Measurements from ENCODE around the gene TBX4.
"Not testable (repeated sequence)": the region's sequence is repeated elsewhere in the genome, so short reads cannot be mapped to it uniquely, and the experiment has no call there.

Gene TBX4

GRCh38 chr17:61484174-61484573, 32.0 kb downstream of the TBX4 start:
- no peak for DNase-seq (ENCODE audit: low spot score)

- DNase-seq (ENCODE audit: low spot score): no peak
Observed at GRCh38 chr17:61485067-61485775, 33.0 kb downstream of the TBX4 start.

GRCh38 chr17:61486135-61487120, 34.2 kb downstream of the TBX4 start:
- DNase-seq (ENCODE audit: low spot score): no peak

GRCh38 chr17:61487161-61487988, 35.2 kb downstream of the TBX4 start:
- no peak for DNase-seq (ENCODE audit: low spot score)

GRCh38 chr17:61487989-61488595, 35.9 kb downstream of the TBX4 start:
- DNase-seq (ENCODE audit: low spot score): no peak

- DNase-seq (ENCODE audit: low spot score): peak; percentile 87
Observed at GRCh38 chr17:61488878-61489718, 36.9 kb downstream of the TBX4 start.

- no peak for DNase-seq (ENCODE audit: low spot score)
Observed at GRCh38 chr17:61489719-61490490, 37.7 kb downstream of the TBX4 start.

GRCh38 chr17:61490540-61490975, 38.3 kb downstream of the TBX4 start:
- DNase-seq (ENCODE audit: low spot score): no peak

GRCh38 chr17:61491981-61492380, 39.8 kb downstream of the TBX4 start:
- DNase-seq (ENCODE audit: low spot score): no peak

GRCh38 chr17:61492759-61493526, 40.7 kb downstream of the TBX4 start:
- DNase-seq (ENCODE audit: low spot score): no peak

GRCh38 chr17:61493830-61494324, 41.7 kb downstream of the TBX4 start:
- DNase-seq (ENCODE audit: low spot score): not testable (repeated sequence)

- DNase-seq (ENCODE audit: low spot score): no peak
Observed at GRCh38 chr17:61494325-61495160, 42.3 kb downstream of the TBX4 start.

GRCh38 chr17:61495161-61495857, 43.1 kb downstream of the TBX4 start:
- no peak for DNase-seq (ENCODE audit: low spot score)

- no peak for DNase-seq (ENCODE audit: low spot score)
Observed at GRCh38 chr17:61496174-61496956, 44.1 kb downstream of the TBX4 start.

GRCh38 chr17:61496957-61497653, 44.9 kb downstream of the TBX4 start:
- DNase-seq (ENCODE audit: low spot score): no peak
